Measurements from ENCODE around the gene VILL. TPM values are rescaled to one million over a fixed set of nuclear protein-coding genes. Genes with fewer than 3 reads are reported as not detected.
A peak's percentile ranks its signal among the peaks of the same experiment; 100 is the strongest.

The VILL gene
- total RNA-seq, 1 donor from 2014 or later, result 3.2 TPM

- DNase-seq, result no peak
- peaks cover 7% of the 10 kb centered on the region for H3K9me3 Mint-ChIP-seq (ENCODE audit: unreplicated experiment)
- TF ChIP-seq, protein P1, sequence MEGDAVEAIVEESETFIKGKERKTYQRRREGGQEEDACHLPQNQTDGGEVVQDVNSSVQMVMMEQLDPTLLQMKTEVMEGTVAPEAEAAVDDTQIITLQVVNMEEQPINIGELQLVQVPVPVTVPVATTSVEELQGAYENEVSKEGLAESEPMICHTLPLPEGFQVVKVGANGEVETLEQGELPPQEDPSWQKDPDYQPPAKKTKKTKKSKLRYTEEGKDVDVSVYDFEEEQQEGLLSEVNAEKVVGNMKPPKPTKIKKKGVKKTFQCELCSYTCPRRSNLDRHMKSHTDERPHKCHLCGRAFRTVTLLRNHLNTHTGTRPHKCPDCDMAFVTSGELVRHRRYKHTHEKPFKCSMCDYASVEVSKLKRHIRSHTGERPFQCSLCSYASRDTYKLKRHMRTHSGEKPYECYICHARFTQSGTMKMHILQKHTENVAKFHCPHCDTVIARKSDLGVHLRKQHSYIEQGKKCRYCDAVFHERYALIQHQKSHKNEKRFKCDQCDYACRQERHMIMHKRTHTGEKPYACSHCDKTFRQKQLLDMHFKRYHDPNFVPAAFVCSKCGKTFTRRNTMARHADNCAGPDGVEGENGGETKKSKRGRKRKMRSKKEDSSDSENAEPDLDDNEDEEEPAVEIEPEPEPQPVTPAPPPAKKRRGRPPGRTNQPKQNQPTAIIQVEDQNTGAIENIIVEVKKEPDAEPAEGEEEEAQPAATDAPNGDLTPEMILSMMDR (IDR thresholded peaks at IDR 0.05; ENCODE audit: partially characterized antibody, unreplicated experiment), result no peak
- peaks cover 8% of the 10 kb centered on the region for H3K27me3 Mint-ChIP-seq (ENCODE audit: unreplicated experiment)
- H3K4me3 Mint-ChIP-seq (ENCODE audit: unreplicated experiment), result no peak overlapping the region
- H3K36me3 Mint-ChIP-seq (ENCODE audit: unreplicated experiment), result no peaks in the 10 kb centered on the region
- no peak overlapping the region for H3K27ac Mint-ChIP-seq (ENCODE audit: unreplicated experiment)
- H3K4me1 Mint-ChIP-seq (ENCODE audit: low read depth, unreplicated experiment), result peaks cover 5% of the 10 kb centered on the region
Observed at GRCh38 chr3:38002940-38003339, 12.4 kb downstream of the VILL start.

DNA sequence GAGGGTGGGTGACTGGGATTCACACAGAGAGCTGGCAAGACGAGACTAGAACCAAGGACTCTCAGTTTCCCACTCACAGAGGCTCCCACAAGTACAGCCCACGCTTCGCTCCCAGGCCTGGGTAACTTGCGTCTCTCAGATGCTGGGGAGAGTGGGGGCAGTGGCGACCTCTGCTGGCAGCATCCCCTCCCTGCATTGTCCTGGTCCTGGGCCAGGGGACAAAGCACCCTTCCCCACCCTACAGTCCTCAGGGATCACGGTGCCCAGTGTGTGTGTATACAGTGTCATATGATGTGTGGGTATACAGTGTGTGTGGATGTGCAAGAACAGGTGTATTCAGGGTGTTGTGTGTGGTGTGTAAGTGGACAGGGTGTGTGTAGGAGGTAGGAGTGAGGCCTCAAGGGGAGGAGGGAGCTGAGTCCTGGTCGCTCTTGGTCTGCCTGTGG is 12.8 kb downstream of the VILL start:
- Mint-ChIP-seq H3K4me3 (ENCODE audit: unreplicated experiment) (no peak overlapping the region), H3K27ac (ENCODE audit: unreplicated experiment) (peak overlapping the region; percentile 76), H3K27me3 (ENCODE audit: unreplicated experiment) (peaks cover 8% of the 10 kb centered on the region), H3K36me3 (ENCODE audit: unreplicated experiment) (no peaks in the 10 kb centered on the region), H3K9me3 (ENCODE audit: unreplicated experiment) (peaks cover 7% of the 10 kb centered on the region), H3K4me1 (ENCODE audit: low read depth, unreplicated experiment) (peaks cover 5% of the 10 kb centered on the region)
- peak; percentile 83 for DNase-seq
- TF ChIP-seq, protein P1 (IDR thresholded peaks at IDR 0.05; ENCODE audit: partially characterized antibody, unreplicated experiment), result peak; percentile 83

DNA sequence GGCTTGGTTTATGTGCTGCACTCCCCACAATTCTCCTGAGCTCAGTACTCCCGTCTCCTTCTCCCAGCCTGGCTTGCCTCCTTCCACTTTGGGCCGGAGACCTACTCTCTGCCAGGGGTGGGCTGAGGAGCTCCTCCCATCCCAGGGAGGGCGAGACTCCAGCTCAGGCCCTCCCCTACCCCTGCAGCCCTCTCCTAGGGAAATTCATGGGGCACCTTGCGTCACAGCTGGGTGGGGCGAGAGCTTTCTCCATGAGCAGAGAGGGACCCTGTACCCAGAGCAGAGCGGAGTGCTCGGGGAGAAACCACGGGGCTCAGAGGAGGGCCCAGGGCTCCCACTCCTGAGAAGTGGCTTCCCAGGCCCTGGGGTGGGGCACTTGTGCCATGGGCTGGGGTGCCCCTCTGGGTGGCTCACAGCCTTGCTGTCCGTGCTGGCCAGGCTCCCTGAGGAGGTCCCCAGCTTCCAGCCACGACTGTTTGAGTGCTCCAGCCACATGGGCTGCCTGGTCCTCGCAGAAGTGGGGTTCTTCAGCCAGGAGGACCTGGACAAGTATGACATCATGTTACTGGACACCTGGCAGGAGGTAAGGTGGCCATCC is 13.3 kb downstream of the VILL start:
- Mint-ChIP-seq H3K27me3 (ENCODE audit: unreplicated experiment) (peaks cover 8% of the 10 kb centered on the region), H3K27ac (ENCODE audit: unreplicated experiment) (no peak overlapping the region), H3K4me3 (ENCODE audit: unreplicated experiment) (no peak overlapping the region), H3K4me1 (ENCODE audit: low read depth, unreplicated experiment) (peaks cover 5% of the 10 kb centered on the region), H3K9me3 (ENCODE audit: unreplicated experiment) (peaks cover 7% of the 10 kb centered on the region), H3K36me3 (ENCODE audit: unreplicated experiment) (no peaks in the 10 kb centered on the region)
- TF ChIP-seq, protein P1 (IDR thresholded peaks at IDR 0.05; ENCODE audit: partially characterized antibody, unreplicated experiment), result no peak
- DNase-seq, result no peak

DNA sequence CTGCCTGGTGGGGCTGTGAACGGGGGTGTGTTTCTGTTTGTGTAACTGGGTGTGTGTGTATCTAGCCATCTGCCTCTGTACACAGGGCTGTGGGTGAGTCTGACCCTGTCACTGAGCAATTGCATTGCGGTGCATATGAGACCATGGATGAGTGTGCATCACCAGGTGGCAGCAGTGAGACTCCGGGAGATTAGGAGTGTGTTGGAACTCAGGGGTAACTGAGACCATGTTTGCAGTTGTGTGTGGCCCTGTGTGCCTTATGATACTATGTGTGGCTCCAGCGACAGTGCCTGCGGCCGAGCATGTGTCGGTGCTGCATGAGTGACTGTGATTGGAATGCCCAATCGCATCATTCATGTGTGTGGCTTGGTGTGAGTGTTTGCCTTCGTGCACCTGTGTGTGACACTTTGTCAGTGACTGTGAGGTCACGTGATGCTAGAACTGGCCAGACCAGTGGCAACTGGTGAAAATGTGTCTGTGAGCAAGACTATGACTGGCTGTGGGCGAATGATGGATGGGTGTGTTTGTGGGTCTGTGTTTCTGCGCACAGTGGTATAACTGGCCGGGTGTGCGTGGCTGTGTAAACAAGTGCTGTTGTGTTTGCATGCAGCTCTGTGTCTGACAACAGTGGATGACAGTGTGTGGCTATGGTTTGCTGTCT is 14.0 kb downstream of the VILL start:
- Mint-ChIP-seq H3K4me3 (ENCODE audit: unreplicated experiment) (no peak overlapping the region), H3K27ac (ENCODE audit: unreplicated experiment) (no peak overlapping the region), H3K9me3 (ENCODE audit: unreplicated experiment) (peaks cover 6% of the 10 kb centered on the region), H3K36me3 (ENCODE audit: unreplicated experiment) (no peaks in the 10 kb centered on the region), H3K27me3 (ENCODE audit: unreplicated experiment) (peaks cover 5% of the 10 kb centered on the region), H3K4me1 (ENCODE audit: low read depth, unreplicated experiment) (peaks cover 4% of the 10 kb centered on the region)
- peak; percentile 78 for DNase-seq
- TF ChIP-seq, protein P1 (IDR thresholded peaks at IDR 0.05; ENCODE audit: partially characterized antibody, unreplicated experiment), result no peak

Data from glutamatergic neuron (in vitro differentiated cells).